ENCODE data around the gene NADK. TPM values are rescaled to one million over a fixed set of nuclear protein-coding genes. Genes with fewer than 3 reads are reported as not detected.
"Not testable (repeated sequence)": the region's sequence is repeated elsewhere in the genome, so short reads cannot be mapped to it uniquely, and the experiment has no call there.

Gene NADK
- total RNA-seq, 1 donor from 2014 or later = 48.8 TPM

DNA sequence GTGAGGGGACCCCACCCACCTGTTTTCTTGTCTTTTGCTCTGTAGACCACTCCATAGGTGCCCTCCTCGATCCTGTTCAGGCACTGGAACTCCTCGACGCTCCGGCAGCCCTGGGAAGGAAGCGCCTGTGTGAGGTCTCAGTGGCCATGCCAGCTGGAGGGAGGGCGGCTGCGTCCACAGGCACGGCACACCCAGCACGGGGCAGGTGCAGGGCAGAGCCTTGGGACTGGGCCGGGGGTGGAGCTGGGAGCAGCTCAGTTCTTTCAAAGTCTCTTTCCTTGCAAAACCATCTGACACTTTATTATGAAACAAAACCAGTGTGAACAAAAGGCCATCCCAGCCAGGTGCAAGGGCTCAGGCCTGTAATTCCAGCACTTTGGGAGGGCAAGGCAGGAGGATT lies 72.6 kb downstream of the NADK start:
- not testable (repeated sequence) for H3K4me3 ChIP-seq (ENCODE audit: low read depth, low read length); DNase-seq (ENCODE audit: low read depth)

DNA sequence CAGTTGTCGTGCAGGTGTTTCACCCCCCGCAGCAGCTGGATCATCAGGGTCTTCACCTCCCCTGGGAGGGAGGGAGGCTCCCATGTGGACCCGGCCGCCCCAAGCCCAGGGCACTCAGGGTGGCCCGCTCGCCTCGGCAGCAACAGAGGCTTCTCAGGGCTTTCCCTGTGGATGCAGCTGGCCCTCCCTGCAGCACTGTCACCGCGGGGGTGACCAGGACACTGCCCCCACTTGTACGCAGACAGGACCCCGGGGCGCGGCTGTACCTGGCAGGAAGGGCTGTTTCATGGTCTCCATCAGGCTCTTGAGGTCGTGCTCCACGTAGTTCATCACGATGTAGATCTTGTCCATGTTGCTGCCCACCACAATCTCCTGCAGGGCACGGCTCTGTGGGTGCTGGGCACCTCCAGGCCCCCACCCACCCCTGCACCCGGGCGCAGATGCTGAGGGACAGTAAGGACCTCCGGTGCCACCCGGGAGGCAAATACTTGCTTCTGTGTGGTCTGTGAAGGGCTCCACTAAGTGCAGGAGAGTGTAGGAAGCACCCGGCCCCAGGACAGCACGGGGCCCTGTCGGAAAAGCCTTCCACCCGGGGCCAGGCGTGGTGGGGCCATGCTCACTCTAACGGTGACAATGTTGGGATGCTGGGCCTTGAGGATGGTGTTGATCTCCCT lies 73.8 kb downstream of the NADK start:
- not testable (repeated sequence) for H3K4me3 ChIP-seq (ENCODE audit: low read depth, low read length); DNase-seq (ENCODE audit: low read depth)

DNA sequence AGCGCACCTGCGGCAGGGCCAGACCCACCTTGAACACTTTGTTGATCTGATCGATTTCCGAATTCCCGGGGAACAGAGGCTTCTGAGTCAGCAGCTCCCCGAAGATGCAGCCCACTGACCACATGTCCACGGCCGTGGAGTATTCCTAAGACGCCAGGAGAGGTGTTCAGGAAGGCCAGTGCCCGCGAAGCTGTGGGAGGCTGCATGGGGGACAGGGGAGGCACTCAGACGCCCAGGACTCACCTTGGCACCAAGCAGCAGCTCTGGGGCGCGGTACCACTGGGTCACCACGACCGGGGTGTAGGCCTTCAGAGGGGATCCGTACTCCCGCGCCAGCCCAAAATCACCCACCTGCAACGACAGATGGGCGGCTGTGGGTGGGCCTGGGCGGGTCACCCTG lies 74.5 kb downstream of the NADK start:
- no peak overlapping the region for H3K4me3 ChIP-seq (ENCODE audit: low read depth, low read length)
- TF ChIP-seq, protein P1, sequence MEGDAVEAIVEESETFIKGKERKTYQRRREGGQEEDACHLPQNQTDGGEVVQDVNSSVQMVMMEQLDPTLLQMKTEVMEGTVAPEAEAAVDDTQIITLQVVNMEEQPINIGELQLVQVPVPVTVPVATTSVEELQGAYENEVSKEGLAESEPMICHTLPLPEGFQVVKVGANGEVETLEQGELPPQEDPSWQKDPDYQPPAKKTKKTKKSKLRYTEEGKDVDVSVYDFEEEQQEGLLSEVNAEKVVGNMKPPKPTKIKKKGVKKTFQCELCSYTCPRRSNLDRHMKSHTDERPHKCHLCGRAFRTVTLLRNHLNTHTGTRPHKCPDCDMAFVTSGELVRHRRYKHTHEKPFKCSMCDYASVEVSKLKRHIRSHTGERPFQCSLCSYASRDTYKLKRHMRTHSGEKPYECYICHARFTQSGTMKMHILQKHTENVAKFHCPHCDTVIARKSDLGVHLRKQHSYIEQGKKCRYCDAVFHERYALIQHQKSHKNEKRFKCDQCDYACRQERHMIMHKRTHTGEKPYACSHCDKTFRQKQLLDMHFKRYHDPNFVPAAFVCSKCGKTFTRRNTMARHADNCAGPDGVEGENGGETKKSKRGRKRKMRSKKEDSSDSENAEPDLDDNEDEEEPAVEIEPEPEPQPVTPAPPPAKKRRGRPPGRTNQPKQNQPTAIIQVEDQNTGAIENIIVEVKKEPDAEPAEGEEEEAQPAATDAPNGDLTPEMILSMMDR (conservative IDR thresholded peaks at IDR 0.05; ENCODE audit: low read depth, low read length) = no peak
- DNase-seq (ENCODE audit: low read depth) = no peak

DNA sequence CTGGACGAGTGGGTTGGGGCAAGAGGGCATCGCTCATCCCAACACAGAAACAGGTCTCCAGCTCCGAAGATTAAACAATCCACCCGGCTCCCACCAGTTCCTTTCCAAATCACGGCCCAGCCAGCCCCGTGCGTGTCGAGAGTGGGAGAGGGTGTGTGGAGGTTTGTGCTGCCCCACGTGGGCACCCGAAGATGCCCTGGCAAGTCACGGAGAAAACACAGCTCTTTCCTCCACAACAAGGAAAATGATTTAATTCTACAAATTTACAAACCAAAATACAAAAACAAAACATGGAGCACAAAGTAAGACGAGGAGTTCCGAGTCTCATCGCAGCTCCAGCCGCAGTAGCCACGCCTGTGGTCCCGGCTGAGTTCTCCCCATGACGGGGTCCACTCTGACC lies 75.8 kb downstream of the NADK start:
- not testable (repeated sequence) for H3K4me3 ChIP-seq (ENCODE audit: low read depth, low read length); DNase-seq (ENCODE audit: low read depth)

Other genes starting within 250 kb of the NADK start
- 1.6 and 1.7 TPM in 2 replicates for gene TMEM240, start 237.8 kb downstream of the NADK start, total RNA-seq
- gene SSU72, start 203.6 kb downstream of the NADK start, total RNA-seq = 136 and 147 TPM in 2 replicates
- gene FNDC10, start 178.3 kb downstream of the NADK start, total RNA-seq = 2.6 and 6.1 TPM in 2 replicates
- gene MIB2, start 163.0 kb downstream of the NADK start, total RNA-seq = 18.5 and 29.4 TPM in 2 replicates
- gene MMP23B, start 146.3 kb downstream of the NADK start, total RNA-seq = 3.5 and 15.0 TPM in 2 replicates
- 16.3 and 22.9 TPM in 2 replicates for gene CDK11B, start 119.5 kb downstream of the NADK start, total RNA-seq
- gene SLC35E2B, start 85.7 kb downstream of the NADK start, total RNA-seq = 22.4 and 22.8 TPM in 2 replicates
- 10.3 and 11.6 TPM in 2 replicates for gene CDK11A, start 54.1 kb downstream of the NADK start, total RNA-seq
- gene GNB1, start 112.6 kb upstream of the NADK start, total RNA-seq = 179 and 200 TPM in 2 replicates
- gene CALML6, start 136.8 kb upstream of the NADK start, total RNA-seq = not detected in 2 replicates
- 0.75 and 5.6 TPM in 2 replicates for gene TMEM52, start 140.8 kb upstream of the NADK start, total RNA-seq
- not detected in 2 replicates for gene CFAP74, start 225.3 kb upstream of the NADK start, total RNA-seq
- gene GABRD, start 240.9 kb upstream of the NADK start, total RNA-seq = not detected in 2 replicates

Data from epithelial cell of proximal tubule (primary cell).